Loucy (cell line): ENCODE results near the gene PTCH1.

Experiments used
- H2AFZ ChIP-seq: fragments of 200-600 bp; sonication (generic); 2 replicates; pipeline ENCODE4 v1.6.0; 2016; ENCODE audit warnings: antibody characterized with exemption, mild to moderate bottlenecking, low read length, moderate library complexity
- H3F3A ChIP-seq: fragments of 200-600 bp; 2 replicates; pipeline ENCODE4 v1.6.0; 2016; ENCODE audit warnings: antibody characterized with exemption, low read depth, mild to moderate bottlenecking
- H3K27me3 ChIP-seq: fragments of 200-600 bp; sonication (generic); 2 replicates; pipeline ENCODE4 v1.6.1; 2014; ENCODE audit warnings: low read length, mild to moderate bottlenecking; ENCODE audit not compliant: insufficient read depth, poor library complexity, severe bottlenecking
- H3K36me3 ChIP-seq: fragments of 200-600 bp; sonication (generic); 2 replicates; pipeline ENCODE4 v1.6.1; 2016; ENCODE audit warnings: low read length; ENCODE audit not compliant: insufficient read depth
- H3K4me1 ChIP-seq: fragments of 200-600 bp; sonication (generic); 2 replicates; pipeline ENCODE4 v1.5.1; 2014; ENCODE audit warnings: low read length, mild to moderate bottlenecking; ENCODE audit not compliant: insufficient read depth, poor library complexity, severe bottlenecking
- H3K4me2 ChIP-seq: fragments of 200-600 bp; sonication (generic); 2 replicates; pipeline ENCODE4 v1.6.0; 2014; ENCODE audit warnings: antibody characterized with exemption, low read length, low read depth, mild to moderate bottlenecking; ENCODE audit not compliant: poor library complexity, severe bottlenecking
- H3K4me3 ChIP-seq: fragments of 200-600 bp; sonication (generic); 2 replicates; pipeline ENCODE4 v1.5.1; 2014; ENCODE audit warnings: low read length, mild to moderate bottlenecking, mixed read lengths; ENCODE audit not compliant: poor library complexity, severe bottlenecking
- H3K79me2 ChIP-seq: fragments of 200-600 bp; sonication (generic); 2 replicates; pipeline ENCODE4 v1.6.1; 2014; ENCODE audit warnings: low read length; ENCODE audit not compliant: insufficient read depth
- H3K9ac ChIP-seq: fragments of 200-600 bp; sonication (generic); 2 replicates; pipeline ENCODE4 v1.6.0; 2014; ENCODE audit warnings: mild to moderate bottlenecking, low read depth, low read length, moderate library complexity; ENCODE audit not compliant: poor library complexity, severe bottlenecking
- H3K9me2 ChIP-seq: fragments of 200-600 bp; sonication (generic); replicated peaks from 2 replicates; pipeline ENCODE4 v1.6.1; 2016; ENCODE audit warnings: low read depth, low read length, mixed read lengths
- H3K9me3 ChIP-seq: fragments of 200-600 bp; sonication (generic); 2 replicates; pipeline ENCODE4 v1.6.1; 2014; ENCODE audit warnings: mild to moderate bottlenecking, antibody characterized with exemption, low read length, low read depth; ENCODE audit not compliant: insufficient read depth
- H4K20me1 ChIP-seq: fragments of 200-600 bp; sonication (generic); 2 replicates; pipeline ENCODE4 v1.6.0; 2014; ENCODE audit warnings: antibody characterized with exemption, low read length, mild to moderate bottlenecking; ENCODE audit not compliant: insufficient read depth, poor library complexity, severe bottlenecking
- CTCF ChIP-seq: fragments of 200-600 bp; sonication (generic); conservative IDR thresholded peaks from 2 replicates; pipeline ENCODE4 v1.5.1; 2014; ENCODE audit warnings: mild to moderate bottlenecking, antibody characterized with exemption, low read length
- EZH2phosphoT487 ChIP-seq: fragments of 200-600 bp; IDR thresholded peaks from 2 replicates; pipeline ENCODE4 v1.6.1; 2018; ENCODE audit warnings: antibody characterized with exemption, mild to moderate bottlenecking, moderate library complexity, borderline replicate concordance

The PTCH1 gene

DNA sequence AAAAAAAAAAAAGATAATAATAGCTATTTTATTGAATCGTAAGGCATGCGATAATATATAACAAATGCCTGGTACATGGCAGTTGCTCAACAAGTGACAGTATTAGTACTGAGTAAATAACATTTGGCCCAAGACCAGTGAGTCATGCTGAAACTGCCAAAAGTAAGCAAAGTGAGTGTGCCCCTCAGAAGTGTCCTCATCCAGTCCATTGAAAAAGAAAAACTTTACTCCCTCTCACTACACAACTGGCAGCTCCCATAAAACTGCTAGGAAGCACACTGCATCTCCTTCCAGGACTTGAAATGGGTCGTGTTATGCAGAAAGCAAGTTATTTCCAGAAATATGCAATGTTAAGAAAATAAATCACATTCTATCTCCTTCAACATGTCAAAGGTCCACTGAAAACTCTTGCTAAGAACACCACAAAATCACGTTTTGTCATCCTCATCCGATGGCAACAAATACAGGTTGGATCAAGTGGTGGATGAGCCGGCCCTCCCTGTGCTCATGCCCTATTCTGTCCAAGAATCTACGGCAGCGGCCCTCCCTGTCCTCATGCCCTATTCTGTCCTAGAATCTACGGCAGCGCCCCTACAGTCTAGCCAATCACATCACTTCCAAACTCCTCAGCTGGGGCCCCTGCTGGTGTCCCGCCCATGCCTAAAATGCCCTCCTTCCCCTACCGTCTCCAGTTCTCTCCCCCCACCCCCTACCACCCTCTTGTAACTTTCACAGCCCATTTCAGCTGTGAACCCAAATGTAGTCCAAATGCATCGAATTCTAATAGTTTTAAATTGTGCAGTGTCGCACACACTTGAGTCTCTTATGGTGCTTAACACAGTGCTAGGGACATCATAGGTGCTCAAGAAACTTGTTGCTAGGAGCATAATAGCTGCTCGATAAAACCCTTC, 12.5 kb downstream of the PTCH1 start:
- TF ChIP-seq EZH2phosphoT487 (no peak), CTCF (no peak)
- no peak overlapping the region for H3K9ac ChIP-seq
- H3K4me1 ChIP-seq = peaks cover 1% of the 10 kb centered on the region
- H3K9me2 ChIP-seq = no peaks in the 10 kb centered on the region
- H3K4me2 ChIP-seq = no peak overlapping the region
- no peak overlapping the region for H2AFZ ChIP-seq
- no peaks in the 10 kb centered on the region for H3K36me3 ChIP-seq
- no peak overlapping the region for H3K4me3 ChIP-seq
- no peaks in the 10 kb centered on the region for H4K20me1 ChIP-seq
- H3F3A ChIP-seq = no peaks in the 10 kb centered on the region
- no peaks in the 10 kb centered on the region for H3K27me3 ChIP-seq
- no peaks in the 10 kb centered on the region for H3K9me3 ChIP-seq
- H3K79me2 ChIP-seq = no peaks in the 10 kb centered on the region

DNA sequence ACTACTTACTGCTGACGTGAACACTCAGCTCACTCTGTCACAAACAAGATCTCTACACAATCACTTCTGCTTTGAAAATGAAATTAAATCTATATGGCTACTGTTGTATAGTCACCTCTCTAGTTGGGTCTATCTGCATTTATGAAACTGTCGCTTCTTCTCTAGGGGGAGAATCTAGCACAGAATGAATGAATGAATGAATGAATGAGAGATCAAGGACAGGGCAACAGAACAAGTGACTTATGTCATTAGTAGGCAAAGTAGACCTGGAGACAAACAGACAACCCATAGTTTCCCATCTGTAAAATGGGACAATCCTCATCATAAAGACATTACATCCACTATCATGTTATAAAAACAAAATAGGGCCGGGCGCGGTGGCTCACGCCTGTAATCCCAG, 13.4 kb downstream of the PTCH1 start:
- Histone ChIP-seq H3F3A (no peaks in the 10 kb centered on the region), H3K79me2 (no peaks in the 10 kb centered on the region), H3K27me3 (no peaks in the 10 kb centered on the region), H3K4me1 (peaks cover 4% of the 10 kb centered on the region), H3K36me3 (no peaks in the 10 kb centered on the region), H2AFZ (no peak overlapping the region), H3K9me2 (no peaks in the 10 kb centered on the region), H3K4me3 (no peak overlapping the region), H3K4me2 (no peak overlapping the region), H4K20me1 (no peaks in the 10 kb centered on the region), H3K9ac (no peak overlapping the region), H3K9me3 (no peaks in the 10 kb centered on the region)
- TF ChIP-seq CTCF (no peak), EZH2phosphoT487 (no peak)

DNA sequence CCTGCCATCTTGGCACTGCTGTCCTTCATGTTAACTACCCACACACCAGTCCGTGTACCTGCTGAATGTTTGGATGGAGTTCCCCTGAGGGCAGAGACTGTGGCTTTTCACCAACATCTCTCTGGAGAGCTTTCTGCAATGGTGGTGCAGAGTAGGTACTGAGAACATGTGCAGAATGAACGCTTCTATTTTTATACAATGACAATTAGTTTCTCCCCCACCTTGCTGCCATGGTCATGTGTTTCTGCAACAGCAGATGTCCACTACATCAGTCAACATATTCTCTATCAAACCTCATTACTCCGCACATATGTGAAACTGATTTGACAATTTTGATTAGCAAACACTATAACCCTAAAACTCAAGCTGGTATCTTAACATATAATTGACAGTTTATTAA, 14.5 kb downstream of the PTCH1 start:
- no peak overlapping the region for H2AFZ ChIP-seq
- no peak overlapping the region for H3K9ac ChIP-seq
- H4K20me1 ChIP-seq = no peaks in the 10 kb centered on the region
- H3K79me2 ChIP-seq = no peaks in the 10 kb centered on the region
- no peak overlapping the region for H3K4me3 ChIP-seq
- TF ChIP-seq EZH2phosphoT487 (no peak), CTCF (no peak)
- no peaks in the 10 kb centered on the region for H3K9me3 ChIP-seq
- H3F3A ChIP-seq = no peaks in the 10 kb centered on the region
- peaks cover 4% of the 10 kb centered on the region for H3K4me1 ChIP-seq
- no peak overlapping the region for H3K4me2 ChIP-seq
- no peaks in the 10 kb centered on the region for H3K27me3 ChIP-seq
- H3K36me3 ChIP-seq = no peaks in the 10 kb centered on the region
- no peaks in the 10 kb centered on the region for H3K9me2 ChIP-seq
